PC-9 (cell line): ENCODE measurements around the gene NFKBIL1. TPM values are rescaled to one million over a fixed set of nuclear protein-coding genes. Genes with fewer than 3 reads are reported as not detected.

Experiments
- BruUV-seq: library from RNA; stranded (reverse); fragments of 400-500 nt; replicated peaks from 2 replicates; lab custom pipeline; 2021; lab: Mats Ljungman, UMichigan
- CTCF ChIA-PET: fragments of 300-600 bp; sonication (Branson Sonifier 250); formaldehyde crosslinking; loops from one replicate; lab custom pipeline; 2022; ENCODE audit warnings: antibody characterized with exemption; lab: Charles Lee
- POLR2A ChIA-PET: fragments of 300-600 bp; sonication (Branson Sonifier 250); formaldehyde crosslinking; loops from one replicate; lab custom pipeline; 2022; ENCODE audit warnings: antibody characterized with exemption; ENCODE audit not compliant: unreplicated experiment; lab: Charles Lee
- DNase-seq, 2 experiments: peaks; one replicate each; pipeline versions ENCODE4 v3.0.0 to v3.0.0-alpha.2; 2015 to 2022; ENCODE audit warnings: mixed read lengths in 1 of 2
- H2AFZ ChIP-seq: fragments of 200-600 bp; sonication (generic); 2 replicates; pipeline ENCODE4 v1.8.1; 2017; ENCODE audit warnings: antibody characterized with exemption
- H3F3A ChIP-seq: fragments of 200-600 bp; sonication (generic); 2 replicates; pipeline ENCODE4 v1.8.1; 2017; ENCODE audit warnings: antibody characterized with exemption, mild to moderate bottlenecking, low read depth; ENCODE audit not compliant: insufficient read depth
- H3K27ac ChIP-seq: fragments of 200-600 bp; sonication (generic); 2 replicates; pipeline ENCODE4 v1.6.1; 2016; ENCODE audit warnings: mixed run types
- H3K27me3 ChIP-seq: fragments of 200-600 bp; sonication (generic); 2 replicates; pipeline ENCODE4 v1.6.1; 2016; ENCODE audit warnings: low read depth, mixed run types; ENCODE audit not compliant: insufficient read depth
- H3K36me3 ChIP-seq: fragments of 200-600 bp; sonication (generic); 2 replicates; pipeline ENCODE4 v1.6.1; 2016; ENCODE audit warnings: low read depth, mixed run types
- H3K4me1 ChIP-seq: fragments of 200-600 bp; sonication (generic); replicated peaks from 2 replicates; pipeline ENCODE4 v1.6.1; 2016; ENCODE audit warnings: mixed run types; ENCODE audit not compliant: insufficient read depth
- H3K4me2 ChIP-seq: fragments of 200-600 bp; sonication (generic); 2 replicates; pipeline ENCODE4 v1.6.1; 2017; ENCODE audit warnings: mixed run types
- H3K4me3 ChIP-seq: fragments of 200-600 bp; sonication (generic); 2 replicates; pipeline ENCODE4 v1.6.1; 2016; ENCODE audit warnings: mixed run types
- H3K79me2 ChIP-seq: fragments of 200-600 bp; sonication (generic); 2 replicates; pipeline ENCODE4 v1.6.1; 2017; ENCODE audit warnings: low read depth, mixed run types
- H3K9me2 ChIP-seq: fragments of 200-600 bp; sonication (generic); 2 replicates; pipeline ENCODE4 v1.8.1; 2017; ENCODE audit warnings: mild to moderate bottlenecking; ENCODE audit not compliant: insufficient read depth
- H3K9me3 ChIP-seq: fragments of 200-600 bp; sonication (generic); 2 replicates; pipeline ENCODE4 v1.8.1; 2016; ENCODE audit warnings: low read depth; ENCODE audit not compliant: insufficient read depth
- H4K20me1 ChIP-seq: fragments of 200-600 bp; sonication (generic); 2 replicates; pipeline ENCODE4 v1.8.1; 2017; ENCODE audit not compliant: insufficient read depth
- CTCF ChIP-seq: fragments of 200-600 bp; sonication (generic); conservative IDR thresholded peaks from 2 replicates; pipeline ENCODE4 v1.6.1; 2017; ENCODE audit warnings: mixed run types, antibody characterized with exemption, mild to moderate bottlenecking, moderate library complexity
- EZH2 ChIP-seq: fragments of 200-600 bp; sonication (generic); IDR thresholded peaks from 2 replicates; pipeline ENCODE4 v1.8.0; 2017; ENCODE audit warnings: antibody characterized with exemption, low read depth
- intact Hi-C: fragments of 100-400 bp; cut with micrococcal nuclease; formaldehyde crosslinking; loops from one replicate; pipeline ENCODE4 v1.10.0; 2022; ENCODE audit not compliant: unreplicated experiment
- total RNA-seq: library from RNA; stranded (reverse); gene quantifications from 2 replicates; pipeline ENCODE4 v1.2.3, GENCODE V29; 2021

The NFKBIL1 gene
- total RNA-seq, 1 experiment from 2014 or later: 26.1 TPM

GRCh38 chr6:31580438-31580740, 33.0 kb downstream of the NFKBIL1 start:
- H3F3A ChIP-seq: peaks cover 5% of the 10 kb centered on the region; the same call in 1 of the 2 replicates
- H2AFZ ChIP-seq: peak overlapping the region; percentile 99; the same call in 1 of the 2 replicates
- H3K27me3 ChIP-seq: 0 out of 2 replicates have a peak, but pooled peaks cover 5% of the 10 kb centered on the region
- 0 out of 2 replicates have a peak, but pooled peaks cover 5% of the 10 kb centered on the region for H3K4me1 ChIP-seq
- no peak for TF ChIP-seq EZH2
- no peak for TF ChIP-seq CTCF
- no peaks in the 10 kb centered on the region for H4K20me1 ChIP-seq
- intact Hi-C loops: no loop called here
- BruUV-seq: no TSS peak
- no peaks in the 10 kb centered on the region for H3K79me2 ChIP-seq
- POLR2A ChIA-PET: no interaction called here
- no peaks in the 10 kb centered on the region for H3K36me3 ChIP-seq
- no peaks in the 10 kb centered on the region for H3K9me2 ChIP-seq
- peak overlapping the region; percentile 71; the same call in 1 of the 2 replicates for H3K4me3 ChIP-seq
- DNase-seq: no peak
- no peaks in the 10 kb centered on the region for H3K9me3 ChIP-seq
- CTCF ChIA-PET: interaction anchor here (0.6 to 2.2 kb wide), 2 partner anchors 18 to 33 kb away, joined by 3 to 11 read pairs; partner anchors contain the start of gene NFKBIL1
- H3K4me2 ChIP-seq: peak overlapping the region; percentile 91
- H3K27ac ChIP-seq: no peak overlapping the region

- Histone ChIP-seq H3K9me3 (no peaks in the 10 kb centered on the region), H3K4me2 (peak overlapping the region; percentile 91), H3K36me3 (no peaks in the 10 kb centered on the region), H3K4me1 (0 out of 2 replicates have a peak, but pooled peaks cover 5% of the 10 kb centered on the region), H3K4me3 (peak overlapping the region; percentile 71), H3F3A (peaks cover 5% of the 10 kb centered on the region; the same call in 1 of the 2 replicates), H3K27ac (no peak overlapping the region), H4K20me1 (no peaks in the 10 kb centered on the region), H3K9me2 (no peaks in the 10 kb centered on the region), H3K79me2 (no peaks in the 10 kb centered on the region), H3K27me3 (0 out of 2 replicates have a peak, but pooled peaks cover under 1% of the 10 kb centered on the region), H2AFZ (peak overlapping the region; percentile 99)
- TF ChIP-seq CTCF (peak; percentile 95), EZH2 (no peak)
- peak in 1 of 2 experiments; percentile 80 for DNase-seq
- intact Hi-C loops: loop anchor here (1.0 kb wide), 1 partner anchor 21 kb away; no protein-coding TSS in a partner anchor
- no TSS peak for BruUV-seq
- ChIA-PET CTCF (interaction anchor here (2.2 kb wide), 1 partner anchor 17 kb away, joined by 11 read pairs; no protein-coding TSS in a partner anchor), POLR2A (interaction anchor here (1.2 kb wide), 1 partner anchor 29 kb away, joined by 4 read pairs; no protein-coding TSS in a partner anchor)
Measured at GRCh38 chr6:31580807-31581433, 33.5 kb downstream of the NFKBIL1 start.

- peak overlapping the region; percentile 91 for H3K4me2 ChIP-seq
- H3K9me3 ChIP-seq: no peaks in the 10 kb centered on the region
- no TSS peak for BruUV-seq
- H3K4me3 ChIP-seq: peak overlapping the region; percentile 71
- H3K27ac ChIP-seq: no peak overlapping the region
- H3F3A ChIP-seq: peaks cover 5% of the 10 kb centered on the region; the same call in 1 of the 2 replicates
- H3K36me3 ChIP-seq: no peaks in the 10 kb centered on the region
- TF ChIP-seq CTCF (no peak), EZH2 (no peak)
- intact Hi-C loops: loop anchor here (1.0 kb wide), 1 partner anchor 21 kb away; no protein-coding TSS in a partner anchor
- DNase-seq: no peak
- peak overlapping the region; percentile 99 for H2AFZ ChIP-seq
- H3K27me3 ChIP-seq: no peaks in the 10 kb centered on the region
- H3K4me1 ChIP-seq: 0 out of 2 replicates have a peak, but pooled peaks cover 5% of the 10 kb centered on the region
- H4K20me1 ChIP-seq: no peaks in the 10 kb centered on the region
- POLR2A ChIA-PET: interaction anchor here (1.2 kb wide), 1 partner anchor 28 kb away, joined by 4 read pairs; no protein-coding TSS in a partner anchor
- CTCF ChIA-PET: interaction anchor here (2.2 kb wide), 1 partner anchor 17 kb away, joined by 11 read pairs; no protein-coding TSS in a partner anchor
- no peaks in the 10 kb centered on the region for H3K9me2 ChIP-seq
- no peaks in the 10 kb centered on the region for H3K79me2 ChIP-seq
Measured at GRCh38 chr6:31581434-31582229, 34.2 kb downstream of the NFKBIL1 start.
